ENCODE data around the gene EPS15. TPM values are rescaled to one million over a fixed set of nuclear protein-coding genes. Genes with fewer than 3 reads are reported as not detected.

EPS15 gene
- total and polyA plus RNA-seq, 2 of the 13 experiments (the other 11 are each of a cell fraction or from before 2014, with no cell fraction given): 14.3 to 19.3 TPM

DNA sequence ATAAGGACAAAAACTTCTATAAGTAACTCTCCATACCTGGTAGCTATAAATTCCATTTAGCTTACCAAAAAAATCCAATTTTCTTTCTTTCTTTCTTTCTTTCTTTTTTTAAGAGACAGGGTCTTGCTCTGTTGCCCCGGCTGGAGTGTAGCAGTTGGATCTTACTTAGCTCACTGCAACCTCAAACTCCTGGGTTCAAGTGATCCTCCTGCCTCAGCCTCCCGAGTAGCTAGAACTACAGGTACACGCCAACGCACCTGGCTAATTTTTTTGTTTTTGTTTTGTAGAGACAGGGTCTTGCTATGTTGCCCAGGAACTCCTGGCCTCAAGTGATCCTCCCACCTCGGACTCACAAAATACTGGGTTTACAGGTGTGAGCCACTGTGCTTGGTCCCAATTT lies 75.5 kb downstream of the EPS15 start:
- CTCF ChIA-PET (ENCODE audit: low intra/inter-chr PET ratio, low total read pairs): no interaction called here

DNA sequence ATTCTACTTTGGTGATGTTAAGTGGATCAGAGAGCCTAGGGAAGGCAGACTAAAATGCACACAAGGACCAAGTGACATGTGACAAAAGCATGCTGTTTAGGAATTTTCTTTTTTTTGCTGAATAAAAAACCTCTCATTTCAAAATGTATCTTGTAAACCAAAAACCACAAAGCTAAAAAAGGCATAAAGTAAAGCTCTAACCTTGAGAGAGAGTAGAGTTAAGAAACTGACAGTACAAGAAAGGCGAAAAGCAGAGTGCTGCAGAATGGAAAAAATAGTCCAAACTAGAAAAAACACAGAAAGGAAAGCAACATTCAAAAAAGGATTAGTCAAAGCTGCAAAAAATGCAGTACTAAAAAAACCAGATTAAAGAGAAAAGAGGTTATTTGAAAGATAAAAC lies 76.5 kb downstream of the EPS15 start:
- WGBS (ENCODE audit: low lambda C conversion rate): 98% methylated on average over 1 of the region's 1 CpG
- no peak overlapping the region for H3K9ac ChIP-seq (ENCODE audit: insufficient read depth, low read depth, low read length)

More for the DNA sequence above, 75.5 kb downstream of the EPS15 start:
- POLR2A ChIA-PET: no interaction called here
- H3K9ac ChIP-seq (ENCODE audit: insufficient read depth, low read depth, low read length): no peak overlapping the region
- no peak overlapping the region for H3K4me2 ChIP-seq (ENCODE audit: low read depth, low read length)
- H3K27me3 ChIP-seq (ENCODE audit: control insufficient read depth in 1 of 2, insufficient read depth in 2 of 2, low read length in 2 of 2): no peaks in the 10 kb centered on the region; a peak in 1 of 5 replicates
- DNase-seq (ENCODE audit: low spot score) (no peak), ATAC-seq (no peak), FAIRE-seq (no peak)
- peaks cover 7 to 39% of the 10 kb centered on the region in 2 experiments; a peak in 4 of 5 replicates for H3K36me3 ChIP-seq (replicated peaks in 1 of 2; ENCODE audit: control insufficient read depth in 1 of 2, insufficient read depth in 2 of 2, low read length in 2 of 2)
- no peak overlapping the region for H2AFZ ChIP-seq (ENCODE audit: low read length)
- H4K20me1 ChIP-seq (ENCODE audit: insufficient read depth, low read length): no peaks in the 10 kb centered on the region
- H3K9me3 ChIP-seq (ENCODE audit: low read length): no peaks in the 10 kb centered on the region
- intact Hi-C loops (cut with micrococcal nuclease; ENCODE audit: unreplicated experiment) (no loop called here), in situ Hi-C loops (cut with HindIII; ENCODE audit: extremely low pct_ligation_motif_present, low pct_unique_long_range_greater_than_20kb) (no loop called here)
- H3K27ac ChIP-seq (ENCODE audit: extremely low read length, insufficient read depth, low read length): no peak overlapping the region
- H3K4me3 ChIP-seq (replicated peaks in 1 of 3; ENCODE audit: insufficient read depth in 1 of 3, low read depth in 2 of 3, low read length in 3 of 3): no peak overlapping the region
- no peaks in the 10 kb centered on the region for H3K4me1 ChIP-seq (ENCODE audit: insufficient read depth, low read length)
- TF ChIP-seq RFX1 (IDR thresholded peaks at IDR 0.05): no peak
- TF ChIP-seq ZNF121 (CRISPR knock-in tag; IDR thresholded peaks at IDR 0.05): peak; percentile 52; the same call in 1 of the 2 replicates
- 96% methylated on average over 5 of the region's 5 CpGs for WGBS (ENCODE audit: low lambda C conversion rate)
- H3K79me2 ChIP-seq (ENCODE audit: insufficient read depth, low read length): no peaks in the 10 kb centered on the region
- no TSS peak for BruUV-seq (replicated peaks)

More for the DNA sequence above, 76.5 kb downstream of the EPS15 start:
- H3K4me2 ChIP-seq (ENCODE audit: low read depth, low read length): no peak overlapping the region
- intact Hi-C loops (cut with micrococcal nuclease; ENCODE audit: unreplicated experiment): no loop called here
- H3K36me3 ChIP-seq (replicated peaks in 1 of 2; ENCODE audit: control insufficient read depth in 1 of 2, insufficient read depth in 2 of 2, low read length in 2 of 2): peaks cover 7 to 39% of the 10 kb centered on the region in 2 experiments; a peak in 4 of 5 replicates
- POLR2A ChIA-PET: no interaction called here
- no TSS peak for BruUV-seq (replicated peaks)
- no peaks in the 10 kb centered on the region; a peak in 1 of 5 replicates for H3K27me3 ChIP-seq (ENCODE audit: control insufficient read depth in 1 of 2, insufficient read depth in 2 of 2, low read length in 2 of 2)
- H3K4me1 ChIP-seq (ENCODE audit: insufficient read depth, low read length): no peaks in the 10 kb centered on the region
- TF ChIP-seq, protein P1, sequence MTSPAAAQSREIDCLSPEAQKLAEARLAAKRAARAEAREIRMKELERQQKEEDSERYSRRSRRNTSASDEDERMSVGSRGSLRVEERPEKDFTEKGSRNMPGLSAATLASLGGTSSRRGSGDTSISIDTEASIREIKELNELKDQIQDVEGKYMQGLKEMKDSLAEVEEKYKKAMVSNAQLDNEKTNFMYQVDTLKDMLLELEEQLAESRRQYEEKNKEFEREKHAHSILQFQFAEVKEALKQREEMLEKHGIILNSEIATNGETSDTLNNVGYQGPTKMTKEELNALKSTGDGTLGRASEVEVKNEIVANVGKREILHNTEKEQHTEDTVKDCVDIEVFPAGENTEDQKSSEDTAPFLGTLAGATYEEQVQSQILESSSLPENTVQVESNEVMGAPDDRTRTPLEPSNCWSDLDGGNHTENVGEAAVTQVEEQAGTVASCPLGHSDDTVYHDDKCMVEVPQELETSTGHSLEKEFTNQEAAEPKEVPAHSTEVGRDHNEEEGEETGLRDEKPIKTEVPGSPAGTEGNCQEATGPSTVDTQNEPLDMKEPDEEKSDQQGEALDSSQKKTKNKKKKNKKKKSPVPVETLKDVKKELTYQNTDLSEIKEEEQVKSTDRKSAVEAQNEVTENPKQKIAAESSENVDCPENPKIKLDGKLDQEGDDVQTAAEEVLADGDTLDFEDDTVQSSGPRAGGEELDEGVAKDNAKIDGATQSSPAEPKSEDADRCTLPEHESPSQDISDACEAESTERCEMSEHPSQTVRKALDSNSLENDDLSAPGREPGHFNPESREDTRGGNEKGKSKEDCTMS (CRISPR knock-in tag; conservative IDR thresholded peaks at IDR 0.05): no peak
- TF ChIP-seq XBP1 (CRISPR knock-in tag; IDR thresholded peaks at IDR 0.05) (no peak), SMAD1 (CRISPR knock-in tag; IDR thresholded peaks at IDR 0.05; ENCODE audit: borderline replicate concordance, low read depth) (no peak), KAT2B (IDR thresholded peaks at IDR 0.05; ENCODE audit: borderline replicate concordance, low read depth, low read length) (no peak), ZNF713 (CRISPR knock-in tag; IDR thresholded peaks at IDR 0.05) (no peak), ZNF121 (CRISPR knock-in tag; IDR thresholded peaks at IDR 0.05) (no peak), AKAP8 (CRISPR knock-in tag; IDR thresholded peaks at IDR 0.05) (no peak), MXI1 (IDR thresholded peaks at IDR 0.05; ENCODE audit: borderline replicate concordance, low read depth, low read length) (no peak), ZNF543 (CRISPR knock-in tag; IDR thresholded peaks at IDR 0.05) (no peak), KLF9 (CRISPR knock-in tag; IDR thresholded peaks at IDR 0.05; ENCODE audit: low read depth) (no peak)
- CTCF ChIA-PET (ENCODE audit: low intra/inter-chr PET ratio, low total read pairs): no interaction called here
- DNase-seq (ENCODE audit: low spot score) (no peak), FAIRE-seq (no peak), ATAC-seq (no peak)
- H3K4me3 ChIP-seq (replicated peaks in 1 of 3; ENCODE audit: insufficient read depth in 1 of 3, low read depth in 2 of 3, low read length in 3 of 3): no peak overlapping the region
- H3K27ac ChIP-seq (ENCODE audit: extremely low read length, insufficient read depth, low read length): no peak overlapping the region
- no peaks in the 10 kb centered on the region for H3K9me3 ChIP-seq (ENCODE audit: low read length)
- in situ Hi-C loops (cut with HindIII; ENCODE audit: extremely low pct_ligation_motif_present, low pct_unique_long_range_greater_than_20kb): no loop called here
- no peaks in the 10 kb centered on the region for H3K79me2 ChIP-seq (ENCODE audit: insufficient read depth, low read length)
- no peaks in the 10 kb centered on the region for H4K20me1 ChIP-seq (ENCODE audit: insufficient read depth, low read length)
- H2AFZ ChIP-seq (ENCODE audit: low read length): no peak overlapping the region
